GM19372 (cell line): ENCODE results near the gene KLF6.
"Not testable (repeated sequence)": the region's sequence is repeated elsewhere in the genome, so short reads cannot be mapped to it uniquely, and the experiment has no call there.

Source experiments
- ATAC-seq: cut with Tn5 transposase; IDR thresholded peaks from one replicate; pipeline ENCODE4 v1.9.1; 2021; ENCODE audit warnings: mild to moderate bottlenecking, low read depth, moderate library complexity; ENCODE audit not compliant: unreplicated experiment

Gene KLF6

GRCh38 chr10:3738855-3739350, 46.1 kb downstream of the KLF6 start:
- ATAC-seq, result no peak

GRCh38 chr10:3737864-3738263, 47.1 kb downstream of the KLF6 start:
- ATAC-seq, result no peak

- no peak for ATAC-seq
Measured at GRCh38 chr10:3735175-3735574, 49.8 kb downstream of the KLF6 start.

- no peak for ATAC-seq
Measured at GRCh38 chr10:3734111-3734510, 50.9 kb downstream of the KLF6 start.

- not testable (repeated sequence) for ATAC-seq
Measured at GRCh38 chr10:3732183-3732582, 52.8 kb downstream of the KLF6 start.

- no peak for ATAC-seq
Measured at GRCh38 chr10:3729397-3729976, 55.5 kb downstream of the KLF6 start.

- no peak for ATAC-seq
Measured at GRCh38 chr10:3728563-3728962, 56.4 kb downstream of the KLF6 start.

GRCh38 chr10:3727268-3727667, 57.7 kb downstream of the KLF6 start:
- no peak for ATAC-seq
